NCI-H187 (cell line): ENCODE results near the gene PLCH2.

Experiments used
- DNase-seq, 2 experiments: peaks; one replicate each; lab custom pipeline; 2025; lab: John Stamatoyannopoulos, UW

The PLCH2 gene

DNA sequence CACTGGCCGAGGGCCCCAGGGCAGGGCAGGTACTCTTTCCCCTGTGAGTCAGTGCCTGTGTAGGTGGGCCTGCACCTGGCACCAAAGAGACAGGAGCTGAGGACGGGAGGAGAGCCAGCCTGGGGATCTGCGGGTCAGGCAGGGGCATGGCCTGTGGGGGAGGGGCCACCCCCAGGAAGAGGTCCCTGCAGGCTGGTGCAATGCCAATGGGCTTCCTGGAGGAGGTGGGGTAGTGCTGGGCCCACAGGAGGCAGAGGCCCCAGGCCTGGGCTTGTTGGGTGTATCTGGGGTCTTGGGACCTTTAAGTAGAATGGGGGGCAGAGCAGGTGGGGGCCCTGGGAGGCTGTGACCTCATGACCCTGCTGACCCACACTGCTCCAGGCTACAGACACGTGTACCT lies 23.2 kb downstream of the PLCH2 start:
- no peak for DNase-seq

DNA sequence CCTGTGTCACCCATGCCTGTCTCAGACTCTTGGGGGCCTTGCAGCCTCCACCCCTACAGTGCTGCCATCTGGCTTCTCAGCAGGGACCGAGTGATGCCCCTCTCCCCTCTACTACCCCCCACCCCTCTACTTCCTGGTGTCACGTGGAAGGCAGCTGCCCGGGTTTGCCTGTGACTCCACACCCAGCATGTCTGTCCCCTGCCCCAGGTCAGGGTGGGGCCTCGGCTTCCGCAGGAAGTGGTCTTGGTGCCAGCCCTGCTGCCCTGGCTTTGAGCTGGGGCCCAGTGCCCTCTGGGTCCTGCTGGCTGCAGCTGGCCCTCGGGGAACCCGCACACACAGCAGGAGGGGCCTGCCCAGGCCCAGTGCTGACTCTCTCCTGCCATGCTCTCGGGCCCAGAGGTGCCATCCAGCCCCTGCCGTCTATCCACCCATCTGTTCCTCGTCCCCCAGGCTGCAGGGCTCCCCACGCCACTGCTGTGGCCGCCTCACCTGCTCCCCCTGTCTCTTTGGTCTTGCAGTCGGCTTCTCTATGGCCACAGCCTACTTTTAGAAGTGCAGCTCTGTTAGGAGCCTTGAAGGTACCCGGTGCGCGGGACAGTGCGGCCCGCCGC lies 24.0 kb downstream of the PLCH2 start:
- DNase-seq: no peak

- DNase-seq: no peak
These were observed 25.1 kb downstream of the PLCH2 start for GRCh38 chr1:2501041-2501819.

GRCh38 chr1:2501820-2502119 lies 25.7 kb downstream of the PLCH2 start:
- no peak for DNase-seq

GRCh38 chr1:2502210-2502609 lies 26.1 kb downstream of the PLCH2 start:
- no peak for DNase-seq

- DNase-seq: no peak
These were observed 26.8 kb downstream of the PLCH2 start for GRCh38 chr1:2502661-2503553.

DNA sequence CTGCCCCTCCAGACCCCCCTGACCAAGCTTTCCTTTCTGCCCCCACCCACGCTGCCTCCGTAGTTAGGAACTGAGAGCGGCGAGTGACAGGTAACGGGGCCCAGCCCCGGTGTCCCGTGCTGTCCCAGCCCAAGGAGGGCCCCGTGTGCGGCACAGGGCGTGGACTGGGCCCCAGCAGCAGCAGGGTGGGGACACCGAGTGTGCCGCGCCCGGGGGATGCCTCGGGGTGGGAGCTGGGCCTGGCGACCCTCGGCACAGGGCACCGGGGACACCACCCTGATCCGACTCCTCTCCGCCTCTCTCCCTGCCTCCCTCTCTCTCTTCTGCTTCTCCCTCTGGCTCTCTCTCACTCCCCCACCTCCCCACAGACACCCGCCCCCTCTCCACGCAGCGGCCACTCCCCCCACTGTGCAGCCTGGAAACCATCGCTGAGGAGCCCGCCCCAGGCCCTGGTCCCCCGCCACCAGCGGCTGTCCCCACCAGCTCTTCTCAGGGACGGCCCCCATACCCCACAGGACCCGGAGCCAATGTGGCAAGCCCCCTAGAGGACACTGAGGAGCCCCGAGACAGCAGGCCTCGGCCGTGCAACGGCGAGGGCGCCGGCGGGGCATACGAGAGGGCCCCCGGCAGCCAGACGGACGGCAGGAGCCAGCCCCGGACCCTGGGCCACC lies 27.6 kb downstream of the PLCH2 start:
- DNase-seq: no peak

DNA sequence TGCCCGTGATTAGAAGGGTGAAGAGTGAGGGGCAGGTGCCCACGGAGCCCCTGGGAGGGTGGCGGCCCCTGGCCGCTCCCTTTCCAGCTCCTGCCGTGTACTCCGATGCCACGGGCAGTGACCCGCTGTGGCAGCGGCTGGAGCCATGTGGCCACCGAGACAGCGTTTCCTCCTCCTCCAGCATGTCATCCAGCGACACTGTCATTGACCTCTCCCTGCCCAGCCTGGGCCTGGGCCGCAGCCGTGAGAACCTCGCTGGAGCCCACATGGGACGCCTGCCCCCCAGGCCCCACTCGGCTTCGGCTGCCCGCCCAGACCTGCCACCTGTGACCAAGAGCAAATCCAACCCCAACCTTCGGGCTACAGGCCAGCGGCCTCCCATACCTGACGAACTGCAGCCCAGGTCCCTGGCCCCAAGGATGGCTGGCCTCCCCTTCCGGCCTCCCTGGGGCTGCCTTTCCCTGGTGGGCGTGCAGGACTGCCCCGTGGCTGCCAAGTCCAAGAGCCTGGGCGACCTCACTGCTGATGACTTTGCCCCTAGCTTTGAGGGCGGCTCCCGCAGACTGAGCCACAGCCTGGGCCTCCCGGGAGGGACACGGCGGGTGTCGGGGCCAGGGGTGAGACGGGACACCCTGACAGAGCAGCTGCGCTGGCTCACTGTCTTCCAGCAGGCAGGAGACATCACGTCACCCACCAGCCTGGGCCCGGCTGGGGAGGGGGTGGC lies 28.3 kb downstream of the PLCH2 start:
- DNase-seq: no peak

DNA sequence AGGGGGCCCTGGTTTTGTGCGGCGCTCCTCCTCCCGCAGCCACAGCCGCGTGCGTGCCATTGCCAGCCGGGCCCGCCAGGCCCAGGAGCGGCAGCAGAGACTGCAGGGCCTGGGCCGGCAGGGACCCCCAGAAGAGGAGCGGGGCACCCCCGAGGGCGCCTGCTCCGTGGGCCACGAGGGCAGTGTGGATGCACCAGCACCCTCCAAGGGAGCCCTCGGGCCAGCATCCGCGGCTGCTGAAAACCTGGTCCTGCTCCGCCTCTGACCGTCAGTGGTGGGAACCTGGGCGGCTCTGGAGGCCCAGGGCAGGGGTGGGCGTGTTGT lies 28.8 kb downstream of the PLCH2 start:
- no peak for DNase-seq

DNA sequence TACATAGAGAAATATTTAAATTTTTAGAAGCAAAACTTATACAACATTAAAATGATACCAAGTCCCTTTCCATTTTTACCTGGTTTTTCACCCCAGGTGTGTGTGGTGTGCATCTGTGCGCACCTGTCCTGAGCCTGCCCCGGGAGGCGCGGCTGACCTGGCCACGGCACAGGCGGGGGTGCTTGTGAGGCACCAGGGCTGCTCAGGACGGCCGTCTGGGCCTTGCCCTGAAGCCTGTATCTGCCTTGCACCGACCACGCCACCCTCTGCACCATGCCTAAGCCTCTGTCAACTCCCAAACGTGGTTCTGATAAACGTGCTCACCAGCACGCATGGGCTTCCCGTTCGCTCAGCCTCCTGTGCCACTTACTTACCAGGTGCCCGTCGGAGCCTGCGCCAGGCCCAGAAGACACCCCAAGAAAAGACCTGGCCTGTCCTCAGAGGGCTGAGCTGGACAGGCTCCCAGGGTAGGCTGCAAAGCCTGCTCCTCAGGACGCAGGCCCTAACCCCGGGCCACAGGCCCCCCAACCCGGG lies 29.4 kb downstream of the PLCH2 start:
- DNase-seq: no peak

DNA sequence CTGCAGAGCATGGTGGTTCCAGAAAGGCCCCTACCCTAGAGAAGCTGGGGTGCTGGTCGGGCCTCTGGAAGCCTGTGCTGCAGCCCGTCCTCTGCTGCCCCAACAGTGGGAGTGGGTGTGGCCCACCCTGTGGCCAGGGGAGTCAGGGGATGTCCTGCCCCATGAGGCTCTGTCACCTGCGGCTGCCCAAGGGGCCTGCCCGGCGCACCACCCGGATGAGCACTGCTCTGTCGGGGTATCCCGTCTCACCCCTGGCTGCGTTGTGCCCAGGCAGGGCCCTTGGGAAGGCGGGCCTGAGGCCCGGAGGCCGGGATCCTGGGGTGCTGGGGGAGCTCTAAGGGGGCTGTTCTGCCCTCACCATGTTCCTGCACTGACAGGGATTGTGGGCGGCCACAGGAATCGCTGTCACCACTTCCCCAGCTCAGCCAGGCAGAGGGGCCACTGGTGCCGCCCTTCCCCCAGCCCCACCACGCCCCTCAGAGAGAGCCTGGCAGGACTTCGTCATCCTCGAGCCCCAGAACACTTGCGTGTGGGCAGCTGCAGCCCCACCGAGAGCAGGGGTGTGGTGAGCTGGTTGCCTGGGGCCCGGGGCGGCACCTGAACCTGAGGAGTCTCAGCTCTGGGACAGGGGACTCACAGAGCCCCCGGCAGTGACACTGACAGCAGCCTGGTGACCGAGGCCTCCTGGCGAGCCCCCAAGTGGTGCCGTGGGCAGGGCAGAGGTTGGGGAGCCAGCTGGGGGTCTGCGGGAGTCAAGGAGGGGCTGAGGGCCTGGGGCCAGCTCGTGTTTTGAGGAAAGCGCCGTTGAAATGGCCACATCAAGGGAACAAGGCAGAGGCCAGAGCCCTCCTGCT lies 30.1 kb downstream of the PLCH2 start:
- no peak for DNase-seq

- no peak for DNase-seq
These were observed 30.9 kb downstream of the PLCH2 start for GRCh38 chr1:2506901-2507565.

GRCh38 chr1:2507744-2508155 lies 31.7 kb downstream of the PLCH2 start:
- DNase-seq: no peak

DNA sequence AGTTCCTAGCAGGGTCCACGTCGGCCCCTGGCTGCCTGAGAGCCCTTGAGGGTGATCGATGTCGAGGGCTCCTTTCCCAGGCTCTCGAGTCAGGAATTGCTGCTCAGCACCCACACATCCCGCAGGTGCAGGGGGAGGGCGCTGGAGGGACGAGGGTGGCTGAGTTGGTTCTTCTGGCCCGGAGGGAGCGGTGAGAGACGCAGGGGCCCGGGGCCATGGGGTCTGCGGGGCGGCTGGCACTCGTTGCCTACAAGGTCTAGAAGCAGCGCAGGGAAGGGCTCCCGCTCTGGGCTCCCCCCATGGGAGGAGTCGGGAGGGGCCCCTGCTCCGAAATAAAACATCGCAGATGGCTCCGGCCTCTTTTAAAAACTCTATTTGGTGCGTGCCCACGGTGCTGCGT lies 32.1 kb downstream of the PLCH2 start:
- no peak for DNase-seq

DNA sequence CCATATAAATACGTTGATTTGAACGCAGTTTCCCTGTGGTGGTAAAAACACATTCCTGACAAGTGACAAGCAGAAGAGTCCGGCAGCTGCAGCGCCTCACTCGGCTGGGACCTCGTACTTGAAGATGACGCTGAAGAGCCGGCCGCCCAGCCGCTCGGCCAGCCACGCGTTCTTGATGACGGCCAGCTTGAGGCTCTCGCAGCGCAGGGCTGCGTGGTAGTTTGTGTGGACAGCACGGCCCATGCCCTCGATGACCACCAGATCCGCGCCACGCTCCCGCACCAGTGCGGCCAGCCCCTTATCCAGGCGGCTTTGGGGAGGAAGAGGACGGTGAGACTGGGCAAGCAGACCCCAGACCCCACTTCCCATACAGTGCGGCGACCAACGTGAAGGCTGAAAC lies 32.7 kb downstream of the PLCH2 start:
- DNase-seq: no peak

DNA sequence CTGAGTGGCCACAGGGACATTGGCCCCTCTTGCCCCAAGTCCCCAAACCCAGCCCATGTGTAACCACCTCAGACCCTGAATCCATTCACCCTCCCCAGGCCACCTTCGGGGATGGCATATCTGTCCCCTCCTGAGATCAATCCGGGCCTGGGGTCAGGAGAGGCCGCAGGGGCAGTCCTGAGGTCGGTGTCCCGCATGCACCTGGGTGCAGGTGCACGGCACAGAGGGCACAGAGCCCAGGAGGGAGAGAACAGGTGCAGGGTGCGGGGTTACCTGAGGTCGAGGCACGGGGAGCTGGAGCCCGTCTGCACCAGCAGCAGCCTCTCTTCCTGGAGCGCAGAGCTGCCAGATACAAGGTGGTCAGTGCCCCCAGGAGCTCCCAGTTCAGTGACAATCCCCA lies 33.5 kb downstream of the PLCH2 start:
- DNase-seq: no peak

GRCh38 chr1:2510366-2511155 lies 34.5 kb downstream of the PLCH2 start:
- no peak for DNase-seq

- DNase-seq: no peak
These were observed 36.9 kb downstream of the PLCH2 start for GRCh38 chr1:2512862-2513421.
